OCI-LY7 (cell line): ENCODE measurements around the gene CRTC1. TPM values are rescaled to one million over a fixed set of nuclear protein-coding genes. Genes with fewer than 3 reads are reported as not detected.

Experiments used
- BruUV-seq: library from RNA; stranded (reverse); fragments of 400-500 nt; replicated peaks from 2 replicates; lab custom pipeline; 2021; lab: Mats Ljungman, UMichigan
- CTCF ChIA-PET: fragments of 300-600 bp; sonication (Branson Sonifier 250); formaldehyde crosslinking; loops from one replicate; lab custom pipeline; 2022; ENCODE audit warnings: antibody characterized with exemption; ENCODE audit not compliant: unreplicated experiment; lab: Charles Lee
- POLR2A ChIA-PET: fragments of 300-600 bp; sonication (Branson Sonifier 250); formaldehyde crosslinking; loops from one replicate; lab custom pipeline; 2022; ENCODE audit warnings: antibody characterized with exemption; lab: Charles Lee
- DNase-seq: peaks from one replicate; pipeline ENCODE4 v3.0.0-alpha.2; 2015; ENCODE audit warnings: low spot score
- H2AFZ ChIP-seq: fragments of 200-600 bp; sonication (generic), shearing (Covaris generic); 2 replicates; pipeline ENCODE4 v1.6.1; 2014; ENCODE audit warnings: mild to moderate bottlenecking, antibody characterized with exemption, low read length, moderate library complexity
- H3K27ac ChIP-seq: fragments of 200-600 bp; sonication (generic); 2 replicates; pipeline ENCODE4 v1.5.1; 2014; ENCODE audit warnings: mixed run types, low read depth, mild to moderate bottlenecking, moderate library complexity, low read length, inconsistent platforms; ENCODE audit not compliant: poor library complexity, severe bottlenecking
- H3K36me3 ChIP-seq: fragments of 200-600 bp; sonication (generic); 2 replicates; pipeline ENCODE4 v1.6.1; 2014; ENCODE audit warnings: mild to moderate bottlenecking, antibody characterized with exemption, low read length, moderate library complexity, mixed read lengths; ENCODE audit not compliant: insufficient read depth
- H3K4me1 ChIP-seq: fragments of 200-600 bp; sonication (generic); 2 replicates; pipeline ENCODE4 v1.5.1; 2014; ENCODE audit warnings: mild to moderate bottlenecking, low read length; ENCODE audit not compliant: insufficient read depth, poor library complexity, severe bottlenecking
- H3K4me2 ChIP-seq: fragments of 200-600 bp; sonication (generic); 2 replicates; pipeline ENCODE4 v1.6.1; 2014; ENCODE audit warnings: mild to moderate bottlenecking, low read length
- H3K4me3 ChIP-seq: fragments of 200-600 bp; sonication (generic); 2 replicates; pipeline ENCODE4 v1.5.1; 2014; ENCODE audit warnings: mild to moderate bottlenecking, low read depth, low read length; ENCODE audit not compliant: poor library complexity, severe bottlenecking
- H3K79me2 ChIP-seq: fragments of 200-600 bp; sonication (generic); 2 replicates; pipeline ENCODE4 v1.6.1; 2016; ENCODE audit warnings: low read depth, mild to moderate bottlenecking, low read length, moderate library complexity, mixed read lengths; ENCODE audit not compliant: insufficient read depth
- H3K9me2 ChIP-seq: fragments of 200-600 bp; sonication (generic); 2 replicates; pipeline ENCODE4 v1.6.1; 2016; ENCODE audit warnings: mild to moderate bottlenecking, low read length, mixed read lengths; ENCODE audit not compliant: insufficient read depth
- H3K9me3 ChIP-seq: fragments of 200-600 bp; sonication (generic); 2 replicates; pipeline ENCODE4 v1.6.1; 2014; ENCODE audit warnings: mild to moderate bottlenecking, mixed run types, low read length, mixed read lengths
- H4K20me1 ChIP-seq: fragments of 200-600 bp; sonication (generic); 2 replicates; pipeline ENCODE4 v1.6.1; 2014; ENCODE audit warnings: mild to moderate bottlenecking, antibody characterized with exemption, low read length, moderate library complexity, mixed read lengths; ENCODE audit not compliant: insufficient read depth
- CTCF ChIP-seq: fragments of 200-600 bp; sonication (generic); conservative IDR thresholded peaks from 2 replicates; pipeline ENCODE4 v1.5.1; 2014; ENCODE audit warnings: mild to moderate bottlenecking, antibody characterized with exemption, low read length, moderate library complexity, mixed read lengths
- EZH2phosphoT487 ChIP-seq: fragments of 200-600 bp; sonication (generic); IDR thresholded peaks from 2 replicates; pipeline ENCODE4 v1.6.1; 2018; ENCODE audit warnings: low read depth, borderline replicate concordance, mild to moderate bottlenecking, mixed run types, antibody characterized with exemption, low read length, moderate library complexity, mixed read lengths
- intact Hi-C: fragments of 100-400 bp; cut with micrococcal nuclease; formaldehyde crosslinking; loops from one replicate; pipeline ENCODE4 v1.10.0; 2022; ENCODE audit not compliant: unreplicated experiment
- total RNA-seq, 2 experiments: library from RNA; depleted of rRNA in 1 of 2; stranded (reverse); fragments of >200 nt in 1 of 2; shearing (Covaris generic) in 1 of 2; gene quantifications; 2 replicates each; pipeline ENCODE4 v1.2.3, GENCODE V29; 2014 to 2022

CRTC1 gene
- total RNA-seq, 2 experiments from 2014 or later, result 4.1 to 10.3 TPM

DNA sequence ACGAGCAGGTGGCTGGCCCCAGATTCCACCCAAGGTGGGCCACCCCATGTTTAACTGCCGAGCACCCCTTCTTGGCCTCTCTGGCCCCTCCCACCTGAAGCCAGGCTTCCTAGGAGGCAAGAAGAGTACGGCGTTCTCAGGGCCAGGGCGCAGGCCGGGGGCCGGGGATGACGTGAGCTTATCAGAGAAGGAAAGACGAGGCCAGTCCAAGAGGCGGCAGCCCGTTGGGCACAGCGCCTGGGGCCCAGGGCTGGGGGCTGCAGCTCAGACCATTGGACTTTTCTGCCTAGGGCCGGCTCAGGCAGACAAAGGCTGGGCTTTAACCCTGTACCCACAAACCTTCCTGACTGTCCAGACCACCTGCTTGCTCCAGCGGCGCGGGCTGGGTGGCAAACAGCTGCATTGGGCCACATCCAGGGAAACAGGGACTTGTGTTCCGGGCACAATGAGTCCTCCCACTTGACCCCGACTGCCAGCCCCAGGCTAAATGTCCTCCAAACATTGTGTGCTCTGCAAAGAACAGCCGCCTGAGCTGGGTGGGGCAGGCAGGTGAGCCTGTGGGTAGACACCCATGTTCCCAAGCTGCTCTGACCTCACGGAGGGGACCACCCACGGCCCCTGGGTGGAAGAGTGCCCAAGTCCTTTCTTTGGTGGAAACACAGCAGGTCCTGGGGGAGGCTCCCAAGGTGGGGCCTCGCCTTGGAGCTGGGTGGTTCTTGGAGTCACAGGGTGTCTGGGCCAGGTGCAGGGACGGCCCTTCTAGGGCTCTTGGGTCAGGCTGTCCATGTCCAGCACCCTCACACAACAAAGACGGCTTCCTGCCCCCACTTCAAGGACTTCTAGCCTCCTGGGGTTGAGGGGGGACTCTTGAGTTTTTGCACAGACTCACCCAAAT is 85.8 kb downstream of the CRTC1 start:
- H3K9me3 ChIP-seq, result no peaks in the 10 kb centered on the region
- no peaks in the 10 kb centered on the region for H3K9me2 ChIP-seq
- no TSS peak for BruUV-seq
- H2AFZ ChIP-seq, result no peak overlapping the region
- no peak overlapping the region for H3K27ac ChIP-seq
- no peak overlapping the region for H3K4me2 ChIP-seq
- no peaks in the 10 kb centered on the region for H4K20me1 ChIP-seq
- intact Hi-C loops, result no loop called here
- H3K4me1 ChIP-seq, result peaks cover 6% of the 10 kb centered on the region
- ChIA-PET POLR2A (no interaction called here), CTCF (no interaction called here)
- no peaks in the 10 kb centered on the region for H3K79me2 ChIP-seq
- H3K36me3 ChIP-seq, result no peaks in the 10 kb centered on the region
- no peak overlapping the region for H3K4me3 ChIP-seq
- no peak for TF ChIP-seq CTCF
- no peak for TF ChIP-seq EZH2phosphoT487
- DNase-seq, result no peak

GRCh38 chr19:18769989-18770528 is 86.6 kb downstream of the CRTC1 start:
- Histone ChIP-seq H2AFZ (no peak overlapping the region), H3K4me3 (no peak overlapping the region), H3K27ac (no peak overlapping the region), H3K9me3 (no peaks in the 10 kb centered on the region), H4K20me1 (no peaks in the 10 kb centered on the region), H3K36me3 (no peaks in the 10 kb centered on the region), H3K79me2 (no peaks in the 10 kb centered on the region), H3K4me2 (no peak overlapping the region), H3K9me2 (no peaks in the 10 kb centered on the region), H3K4me1 (peaks cover 4% of the 10 kb centered on the region)
- intact Hi-C loops, result loop anchor here (5.0 kb wide), 1 partner anchor 77 kb away; no protein-coding TSS in a partner anchor
- POLR2A ChIA-PET, result no interaction called here
- CTCF ChIA-PET, result no interaction called here
- DNase-seq, result no peak
- no TSS peak for BruUV-seq
- TF ChIP-seq EZH2phosphoT487, result no peak
- no peak for TF ChIP-seq CTCF
